ENCODE measurements around the gene NMUR1.
"Not testable (repeated sequence)": the region's sequence is repeated elsewhere in the genome, so short reads cannot be mapped to it uniquely, and the experiment has no call there.

NMUR1 gene, protein sequence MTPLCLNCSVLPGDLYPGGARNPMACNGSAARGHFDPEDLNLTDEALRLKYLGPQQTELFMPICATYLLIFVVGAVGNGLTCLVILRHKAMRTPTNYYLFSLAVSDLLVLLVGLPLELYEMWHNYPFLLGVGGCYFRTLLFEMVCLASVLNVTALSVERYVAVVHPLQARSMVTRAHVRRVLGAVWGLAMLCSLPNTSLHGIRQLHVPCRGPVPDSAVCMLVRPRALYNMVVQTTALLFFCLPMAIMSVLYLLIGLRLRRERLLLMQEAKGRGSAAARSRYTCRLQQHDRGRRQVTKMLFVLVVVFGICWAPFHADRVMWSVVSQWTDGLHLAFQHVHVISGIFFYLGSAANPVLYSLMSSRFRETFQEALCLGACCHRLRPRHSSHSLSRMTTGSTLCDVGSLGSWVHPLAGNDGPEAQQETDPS

DNA sequence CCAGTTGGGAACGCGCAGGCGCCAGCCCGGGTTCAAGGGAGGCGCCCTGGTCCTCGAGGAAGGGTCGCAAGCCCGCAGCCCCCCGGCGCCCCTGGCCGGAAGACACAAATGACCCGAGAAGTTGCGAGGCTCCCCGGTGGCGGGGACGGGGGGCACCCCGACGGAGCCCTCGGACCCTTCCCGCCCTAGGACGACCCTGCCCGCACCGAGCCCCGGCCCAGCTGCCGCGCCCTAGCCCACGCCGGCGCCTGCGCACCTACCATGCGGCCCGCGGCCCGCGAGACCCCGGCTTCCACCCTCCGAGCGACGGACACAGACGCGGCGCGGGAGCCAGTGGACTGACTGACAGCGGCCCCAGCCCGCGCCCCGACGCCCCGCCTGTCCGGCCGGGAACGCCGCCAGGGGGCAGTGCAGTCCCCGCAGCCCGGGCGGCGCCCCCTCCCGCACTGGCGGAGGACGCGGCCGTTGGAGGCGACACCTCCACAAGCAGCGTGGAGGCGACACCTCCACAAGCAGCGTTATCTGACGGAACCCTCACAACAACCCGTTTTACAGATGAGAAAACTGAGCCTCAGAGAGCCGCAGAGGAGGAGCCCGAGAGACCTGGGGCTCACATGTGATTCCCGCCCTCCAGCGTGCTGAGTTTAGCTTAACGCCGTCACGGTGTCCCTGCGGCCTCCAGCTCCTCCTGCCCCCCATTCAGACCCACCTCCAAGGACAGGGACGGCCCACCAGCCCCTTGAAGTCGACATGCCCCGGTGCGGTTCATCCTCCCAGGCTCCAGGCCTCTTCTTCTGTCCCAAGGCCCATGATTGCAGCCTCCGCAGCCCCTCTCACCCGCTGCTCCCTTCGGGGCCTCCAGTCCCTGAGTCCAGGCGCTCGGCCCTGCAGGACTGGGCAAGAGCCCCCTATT is at the start of gene NMUR1:
NMUR1 (minus strand) TSS at position 347 of the 913 bp plus-strand sequence; CDS start at position 263, 84 bp downstream.
- peak; percentile 75 for DNase-seq

DNA sequence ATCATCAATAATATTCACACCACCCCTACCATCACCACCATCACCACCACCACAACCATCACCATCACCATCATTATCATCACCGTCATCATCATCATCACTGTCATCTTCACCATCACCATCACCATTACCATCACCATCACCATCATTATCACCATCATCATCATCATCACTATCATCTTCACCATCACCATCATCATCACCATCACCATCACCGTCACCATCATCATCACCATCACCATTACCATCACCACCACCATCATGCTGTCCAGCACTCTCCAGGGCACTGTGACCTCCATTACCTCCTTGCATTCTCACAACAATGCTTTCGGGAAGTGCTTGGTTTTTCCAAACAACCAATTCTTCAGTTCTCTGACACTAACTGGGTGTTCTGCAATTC is 49.3 kb upstream of the NMUR1 start:
- no peak for DNase-seq

DNA sequence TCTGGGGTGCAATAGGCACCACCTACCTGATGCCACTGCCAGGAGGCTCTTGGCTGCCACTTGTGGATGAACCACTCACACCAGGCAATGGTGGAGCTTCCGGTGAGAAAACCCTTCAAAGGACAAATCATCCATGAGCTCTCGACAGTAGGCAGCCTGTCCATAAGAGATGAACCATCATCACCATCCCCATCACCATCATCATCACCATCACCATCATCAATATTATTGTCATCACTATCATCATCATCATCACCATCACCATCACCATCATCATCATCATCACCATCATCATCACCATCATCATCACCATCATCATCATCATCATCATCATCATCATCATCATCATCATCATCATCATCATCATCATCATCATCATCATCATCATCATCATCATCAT is 48.4 kb upstream of the NMUR1 start:
- DNase-seq, result not testable (repeated sequence)

DNA sequence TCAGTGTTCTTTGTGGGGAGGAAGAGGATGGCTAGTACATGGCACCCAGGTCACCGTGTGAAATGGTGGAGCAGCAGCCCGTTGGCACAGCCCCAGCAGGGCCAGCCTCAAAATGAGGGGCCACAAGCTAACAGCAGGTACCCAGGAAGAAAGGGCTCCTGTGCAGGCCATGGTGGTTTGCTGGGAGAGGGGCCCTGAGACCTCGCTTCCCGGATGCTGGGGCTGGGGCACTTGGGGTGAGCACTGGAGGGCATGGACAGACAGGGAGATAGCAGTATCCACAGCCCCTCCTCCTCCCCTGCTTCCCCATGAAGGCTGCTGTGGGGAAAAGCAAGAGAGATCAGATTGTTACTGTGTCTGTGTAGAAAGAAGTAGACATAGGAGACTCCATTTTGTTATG is 46.2 kb upstream of the NMUR1 start:
- DNase-seq, result no peak

DNA sequence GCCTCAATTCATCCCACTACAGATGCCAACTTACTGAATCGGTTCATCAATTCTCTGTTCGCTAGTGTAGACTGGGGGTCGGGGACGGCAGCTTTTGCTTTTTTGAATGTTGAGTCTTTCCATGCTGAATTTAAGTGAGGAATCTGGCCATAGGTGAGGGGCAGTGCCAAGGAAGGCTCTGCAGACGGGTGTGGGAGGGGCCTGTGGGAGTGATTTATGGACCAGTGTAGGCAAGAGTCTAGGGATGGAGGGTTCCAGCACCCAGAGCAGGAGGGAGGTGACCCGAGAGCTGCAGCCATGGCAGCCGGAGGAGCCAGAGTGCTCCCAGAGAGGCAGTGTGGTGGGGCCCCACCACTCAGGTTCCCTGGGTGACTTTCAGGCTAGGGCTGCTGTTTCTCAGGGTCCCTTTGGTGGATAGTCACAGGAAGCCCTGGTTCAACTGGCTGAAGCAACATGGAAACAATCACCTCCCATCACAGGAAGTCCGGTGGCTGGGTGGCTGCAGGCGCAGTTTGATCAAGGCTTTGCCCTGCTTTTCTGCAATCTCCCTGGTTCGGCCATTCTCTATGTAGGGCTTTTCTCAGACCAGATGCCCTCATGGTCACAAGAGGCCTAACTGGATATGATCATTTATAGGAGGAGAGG is 45.5 kb upstream of the NMUR1 start:
- peak; percentile 13 for DNase-seq

DNA sequence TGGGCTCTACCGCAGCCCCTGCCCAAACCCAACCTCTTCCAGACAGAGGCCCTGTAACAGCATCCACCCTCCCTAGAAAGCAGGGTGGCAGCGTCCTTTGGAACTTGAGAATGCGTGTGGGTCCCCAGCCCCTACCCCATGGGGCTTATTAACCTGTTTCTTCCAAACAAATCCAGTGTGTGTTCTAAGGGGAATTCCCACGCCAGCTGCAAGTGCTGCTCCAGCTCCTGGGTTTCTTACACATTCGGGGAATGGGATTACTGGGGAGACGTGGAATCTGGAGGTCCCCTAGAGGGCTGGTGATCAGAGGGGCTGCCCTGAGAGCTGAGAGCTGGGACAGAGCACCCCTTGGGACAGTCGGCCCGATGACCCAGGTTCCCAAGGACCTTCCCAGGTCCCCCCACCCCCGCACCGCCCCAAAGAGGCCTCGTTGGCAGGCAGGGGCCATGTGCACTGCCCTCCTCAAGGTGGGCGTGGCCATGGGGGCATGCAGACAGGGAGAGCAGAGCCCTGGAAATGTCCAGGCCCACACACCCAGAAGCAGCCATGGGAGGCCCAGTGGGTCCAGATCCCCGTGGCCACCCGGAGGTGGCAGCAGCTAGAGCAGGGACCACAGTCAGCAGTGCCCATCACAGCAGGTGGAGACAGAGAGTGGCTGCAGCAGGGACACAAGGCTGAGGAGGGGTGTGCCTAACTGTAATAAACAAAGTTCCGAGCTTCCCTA is 43.6 kb upstream of the NMUR1 start:
- no peak for DNase-seq

DNA sequence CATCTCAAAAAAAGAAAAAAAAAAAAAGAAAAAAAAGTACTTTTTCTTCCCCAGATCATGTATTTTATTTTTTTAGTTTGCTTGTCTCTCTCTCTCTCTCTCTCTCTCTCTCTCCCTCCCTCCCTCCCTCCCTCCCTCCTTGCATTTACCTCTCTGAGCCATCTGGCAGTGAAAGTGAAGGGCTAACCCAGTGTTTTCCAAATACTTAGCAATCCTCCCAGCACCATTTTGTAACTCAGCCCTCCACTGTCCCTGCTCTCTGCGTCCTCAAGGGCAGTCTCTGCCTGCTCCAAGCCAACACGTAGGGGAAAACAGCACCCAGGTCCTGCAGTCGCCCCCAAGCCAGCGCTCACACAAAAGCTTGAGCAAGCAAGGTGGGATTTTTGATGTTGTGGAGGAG is 42.9 kb upstream of the NMUR1 start:
- no peak for DNase-seq

DNA sequence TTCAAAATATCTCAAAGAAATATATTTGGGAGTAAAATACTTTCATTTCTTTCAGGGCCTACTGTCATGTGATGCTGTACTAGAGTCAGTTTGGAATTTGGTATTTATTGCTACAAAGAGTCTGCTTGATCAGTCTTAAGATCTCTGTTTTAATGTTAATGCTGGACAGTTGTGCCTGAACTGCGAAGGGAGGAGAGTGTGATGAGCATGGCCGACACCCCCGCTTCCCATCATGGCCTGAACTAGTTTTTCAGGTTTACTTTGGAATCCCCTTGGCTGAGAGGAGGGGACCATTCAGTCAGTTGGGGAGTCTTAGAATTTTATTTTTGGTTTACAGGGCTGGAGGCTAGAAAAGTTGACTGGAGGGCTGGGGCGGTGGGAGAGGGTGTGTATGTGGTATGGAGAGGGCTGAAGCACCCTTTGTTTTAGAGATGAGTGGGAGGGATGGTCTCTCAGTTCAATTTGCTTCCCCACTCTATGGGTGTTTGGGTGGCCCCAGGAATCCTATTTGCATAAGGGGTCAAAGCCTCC is 41.5 kb upstream of the NMUR1 start:
- DNase-seq, result no peak

DNA sequence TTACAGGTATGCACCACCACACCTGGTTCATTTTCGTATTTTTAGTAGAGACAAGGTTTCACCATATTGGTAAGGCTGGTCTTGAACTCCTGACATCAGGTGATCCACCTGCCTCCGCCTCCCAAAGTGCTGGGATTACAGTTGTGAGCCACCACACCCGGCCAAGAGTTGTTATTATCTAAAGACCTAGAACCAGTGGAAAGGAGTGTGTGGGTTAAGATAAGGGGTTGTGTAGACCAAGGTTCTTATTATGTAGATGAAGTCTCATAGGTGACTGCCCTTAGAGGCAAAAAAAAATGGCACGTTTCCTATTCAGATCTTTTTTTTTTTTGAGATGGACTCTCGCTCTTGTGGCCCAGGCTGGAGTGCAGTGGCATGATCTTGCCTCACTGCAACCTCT is 40.7 kb upstream of the NMUR1 start:
- not testable (repeated sequence) for DNase-seq

DNA sequence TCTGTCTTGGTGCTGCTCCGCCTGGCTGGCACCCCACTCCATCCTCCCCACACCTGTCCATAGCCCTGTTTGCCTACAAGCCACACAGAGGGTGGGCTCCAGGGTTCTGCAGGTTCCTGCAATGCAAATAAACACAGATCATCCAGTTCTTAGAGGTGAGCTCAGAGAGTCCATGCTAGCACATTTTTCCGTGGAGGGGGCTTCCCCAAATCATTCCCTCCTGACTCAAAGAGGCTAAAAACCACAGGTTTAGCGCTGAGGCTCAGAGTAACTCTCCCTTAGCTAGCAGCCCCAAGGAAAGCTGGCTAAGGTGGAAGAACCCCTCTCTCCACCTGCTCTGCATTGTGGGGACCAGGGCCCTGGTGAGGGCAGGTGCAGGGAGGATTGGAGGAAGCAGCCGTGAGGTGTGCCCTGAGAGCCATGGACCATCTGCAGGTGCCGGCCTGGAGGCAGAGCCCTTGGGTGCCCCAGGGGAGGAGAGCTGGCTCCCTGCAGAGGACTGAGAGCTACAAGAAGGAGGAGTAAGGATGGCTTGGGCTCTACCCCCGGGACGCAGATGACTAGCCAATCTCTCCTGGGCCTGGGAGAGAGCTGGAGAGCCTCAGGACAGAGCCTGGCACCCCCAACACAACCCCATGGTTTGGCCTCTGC is 38.7 kb upstream of the NMUR1 start:
- DNase-seq, result peak; percentile 9

DNA sequence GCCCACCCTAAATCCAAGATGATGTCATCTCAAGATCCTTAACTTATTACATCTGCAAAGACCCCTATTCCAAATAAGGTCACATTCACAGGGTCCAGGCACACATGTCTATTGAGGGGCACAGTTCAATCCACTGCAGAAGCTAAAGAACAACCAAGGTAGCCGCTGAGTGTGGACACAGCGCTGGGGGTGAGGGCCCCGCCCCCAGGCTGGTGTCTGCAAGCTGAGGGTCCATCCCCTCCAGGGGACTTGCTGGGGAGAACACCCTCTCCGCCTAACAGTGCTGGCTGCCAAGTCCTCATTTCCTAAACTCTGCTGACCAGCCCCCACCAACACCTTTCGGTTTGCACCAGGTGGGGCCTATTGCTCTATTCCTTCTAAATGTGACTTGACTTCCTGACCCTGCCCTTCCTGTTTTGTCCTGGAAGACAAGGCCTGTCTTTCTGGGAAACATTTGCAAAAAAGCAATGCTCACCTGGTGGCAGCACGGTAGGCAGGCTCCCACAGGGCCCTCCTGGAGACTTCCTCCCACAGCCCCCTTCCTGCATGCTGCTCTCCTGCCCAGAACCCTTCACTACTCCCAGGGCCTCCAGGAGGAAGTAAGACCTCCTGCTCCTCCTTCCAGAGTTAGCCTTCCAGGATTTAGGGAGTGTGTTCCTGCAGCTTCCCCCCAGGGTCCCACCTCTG is 38.0 kb upstream of the NMUR1 start:
- no peak for DNase-seq

DNA sequence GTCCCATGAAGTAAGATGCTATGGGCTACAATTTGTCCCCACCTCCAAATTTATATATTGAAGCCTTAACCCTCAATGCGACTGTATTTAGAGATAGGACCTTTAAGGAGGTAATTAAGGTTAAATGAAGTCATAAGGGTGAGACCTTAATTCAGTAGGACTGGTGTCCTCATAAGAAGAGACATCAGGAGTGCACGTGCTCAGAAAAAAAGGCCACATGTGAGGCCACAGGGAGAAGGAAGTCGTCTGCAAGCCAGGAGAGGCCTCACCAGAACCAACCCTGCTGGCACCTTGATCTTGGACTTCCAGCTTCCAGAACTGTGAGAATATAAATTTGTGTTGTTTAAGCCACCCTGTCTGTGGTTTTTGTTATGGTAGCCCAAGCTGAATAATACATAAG is 36.9 kb upstream of the NMUR1 start:
- no peak for DNase-seq

DNA sequence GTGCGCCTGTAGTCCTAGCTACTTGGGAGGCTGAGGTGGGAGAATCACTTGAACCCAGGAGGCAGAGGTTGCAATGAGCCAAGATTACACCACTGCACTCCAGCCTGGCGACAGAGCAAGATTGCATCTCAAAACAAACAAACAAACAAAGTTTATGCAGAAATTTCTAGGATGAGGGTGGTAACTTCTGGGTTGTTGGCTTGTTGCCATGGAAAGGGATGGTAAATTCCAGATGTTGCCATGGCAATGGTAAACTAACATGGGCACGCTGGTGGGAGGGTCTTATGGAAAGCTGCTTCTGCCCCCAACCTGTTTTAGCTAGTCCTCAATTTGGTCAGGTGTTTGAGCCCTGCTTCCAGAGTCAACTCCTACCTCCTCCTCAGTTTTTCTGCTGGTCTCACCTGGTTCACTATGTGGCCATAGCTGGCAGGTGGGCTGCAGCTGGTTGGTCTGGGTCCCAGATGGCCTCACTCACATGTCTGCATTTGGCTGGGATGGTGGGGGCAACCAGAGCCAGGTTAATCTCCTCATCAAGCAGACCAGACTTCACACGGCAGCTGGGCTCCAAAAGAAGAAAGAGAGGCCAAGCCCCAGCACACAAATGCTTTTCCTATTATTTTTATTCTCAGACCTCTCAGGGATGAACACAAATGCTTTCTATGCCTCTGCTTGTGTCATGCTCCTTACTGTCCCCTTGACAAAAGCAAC is 35.8 kb upstream of the NMUR1 start:
- no peak for DNase-seq

DNA sequence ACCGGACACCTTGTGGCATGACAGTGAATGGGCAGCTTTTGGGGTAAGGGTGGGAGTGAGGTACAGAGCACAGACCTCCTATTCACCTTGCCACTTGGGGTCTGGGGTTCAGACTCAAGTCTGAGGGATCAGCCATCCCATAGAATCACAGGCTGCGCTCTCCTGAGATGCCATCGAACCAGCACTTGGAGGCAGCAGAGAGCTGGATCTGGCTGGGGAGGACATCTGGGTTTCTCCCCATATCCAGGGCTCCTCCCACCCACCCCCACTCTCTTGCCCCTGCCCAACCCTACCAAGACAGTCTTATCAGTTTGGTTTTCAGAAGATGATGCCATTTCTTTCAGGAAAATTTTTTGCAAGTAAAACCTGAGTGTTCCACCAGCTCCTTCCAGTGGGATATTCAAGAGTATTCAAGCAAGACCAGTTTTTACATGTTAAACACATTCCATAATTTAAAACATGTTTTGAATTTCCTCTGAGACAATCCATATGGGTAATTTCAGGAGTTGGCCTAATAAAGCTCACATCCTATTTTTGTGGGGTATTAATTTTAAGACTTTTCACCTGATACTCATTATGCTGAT is 33.2 kb upstream of the NMUR1 start:
- peak; percentile 40 for DNase-seq

DNA sequence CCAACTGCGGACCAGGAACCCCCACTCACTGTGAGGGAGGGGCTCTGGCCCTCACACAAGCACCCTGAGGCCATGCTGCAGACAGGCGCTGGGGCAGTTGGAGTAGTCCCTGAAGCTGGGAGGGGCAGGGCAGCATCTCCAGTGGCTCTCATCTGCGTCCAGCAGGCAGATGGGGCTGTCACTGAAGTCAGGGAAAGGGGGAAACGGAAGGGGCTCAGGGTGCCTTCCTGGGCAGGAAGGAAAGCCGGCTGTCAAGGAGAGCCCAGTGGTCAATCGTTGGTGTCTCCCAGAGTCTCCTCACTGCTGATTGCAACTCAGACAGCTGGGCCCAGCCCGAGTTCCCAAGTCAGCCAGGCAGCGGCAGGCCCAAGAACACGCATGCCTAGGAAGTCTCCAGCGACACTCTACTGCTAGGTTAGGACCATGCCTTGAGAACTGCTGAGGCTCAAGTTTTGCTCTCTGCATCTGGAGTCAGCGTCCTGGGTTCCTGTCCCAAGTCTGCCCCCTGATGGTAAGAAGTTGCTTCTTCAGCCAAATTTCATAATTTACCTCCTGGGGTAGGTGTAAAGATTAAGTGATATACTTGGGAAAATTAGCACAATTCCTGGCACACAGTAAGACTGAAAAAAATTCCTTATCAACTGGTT is 27.4 kb upstream of the NMUR1 start:
- DNase-seq, result peak; percentile 84

DNA sequence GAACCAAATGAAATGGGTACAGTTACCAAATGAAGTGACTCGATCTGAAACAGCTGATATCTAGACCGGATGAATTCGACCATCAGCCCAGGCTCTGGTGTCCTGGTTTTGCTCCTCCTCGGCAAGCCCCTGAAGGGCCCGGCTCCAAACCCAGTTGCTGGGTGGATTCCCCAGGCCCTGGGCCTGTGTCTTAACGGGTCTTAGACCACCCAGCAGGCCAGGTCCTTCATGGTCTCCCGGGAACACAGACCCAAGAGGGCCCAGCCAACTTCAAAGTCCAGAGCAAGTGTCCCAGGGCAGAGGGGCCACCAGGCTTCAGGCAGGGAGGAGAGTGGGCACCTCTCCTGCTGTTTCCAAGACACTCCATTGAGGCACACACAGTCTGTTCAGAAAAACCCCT is 26.7 kb upstream of the NMUR1 start:
- DNase-seq, result no peak

DNA sequence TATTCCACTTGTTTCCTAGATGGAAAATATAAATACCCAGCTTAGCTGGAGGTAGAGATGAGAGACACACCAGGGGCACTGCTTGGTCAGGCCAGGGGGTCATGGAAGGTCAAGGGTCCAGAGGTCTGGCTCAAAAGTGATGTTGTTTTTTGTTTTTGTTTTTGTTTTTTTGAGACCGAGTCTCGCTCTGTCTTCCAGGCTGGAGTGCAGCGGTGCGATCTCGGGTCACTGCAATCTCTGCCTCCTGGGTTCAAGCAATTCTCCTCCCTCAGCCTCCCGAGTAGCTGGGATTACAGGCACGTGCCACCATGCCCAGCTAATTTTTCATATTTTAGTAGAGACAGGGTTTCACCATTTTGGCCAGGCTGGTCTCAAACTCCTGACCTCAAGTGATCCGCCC is 26.3 kb upstream of the NMUR1 start:
- not testable (repeated sequence) for DNase-seq

DNA sequence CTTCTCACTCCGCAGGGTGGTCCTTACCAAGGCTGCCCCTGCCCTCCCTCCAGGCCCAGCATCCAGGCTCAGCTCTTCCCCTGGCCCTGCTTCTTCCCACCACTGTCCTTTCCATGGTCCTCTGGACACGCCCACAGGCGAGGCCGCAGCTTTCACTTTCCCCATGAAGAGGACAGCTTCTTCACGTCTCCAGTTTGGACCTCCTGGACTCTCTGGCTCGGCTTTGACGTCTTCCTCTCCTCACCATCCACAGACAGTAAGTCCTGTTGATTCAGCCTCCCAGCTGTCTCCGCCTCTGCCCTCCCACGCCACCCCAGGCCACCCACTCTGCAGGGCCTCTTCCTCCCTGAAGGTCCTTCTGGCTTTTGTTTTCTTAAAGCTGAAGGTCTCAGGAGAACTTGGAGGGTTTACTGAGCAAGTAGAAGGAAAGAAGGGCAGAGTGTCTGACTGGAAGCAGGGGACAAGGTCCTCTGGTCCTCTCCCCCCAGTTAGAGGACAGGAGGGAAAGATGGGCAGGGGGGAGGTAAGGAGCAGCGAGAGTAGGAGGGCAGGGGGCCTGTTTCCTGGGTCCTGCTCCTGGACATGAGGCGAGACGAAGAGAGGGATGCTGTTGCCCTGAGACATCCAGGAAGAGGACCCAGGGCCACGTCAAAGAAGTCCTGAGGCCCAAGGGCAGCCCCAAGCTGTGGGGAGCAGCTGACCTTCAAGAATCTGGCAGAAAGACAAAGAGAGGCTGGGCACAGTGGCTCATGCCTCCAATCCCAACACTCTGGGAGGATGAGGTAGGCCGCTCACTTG is 24.7 kb upstream of the NMUR1 start:
- DNase-seq, result no peak

DNA sequence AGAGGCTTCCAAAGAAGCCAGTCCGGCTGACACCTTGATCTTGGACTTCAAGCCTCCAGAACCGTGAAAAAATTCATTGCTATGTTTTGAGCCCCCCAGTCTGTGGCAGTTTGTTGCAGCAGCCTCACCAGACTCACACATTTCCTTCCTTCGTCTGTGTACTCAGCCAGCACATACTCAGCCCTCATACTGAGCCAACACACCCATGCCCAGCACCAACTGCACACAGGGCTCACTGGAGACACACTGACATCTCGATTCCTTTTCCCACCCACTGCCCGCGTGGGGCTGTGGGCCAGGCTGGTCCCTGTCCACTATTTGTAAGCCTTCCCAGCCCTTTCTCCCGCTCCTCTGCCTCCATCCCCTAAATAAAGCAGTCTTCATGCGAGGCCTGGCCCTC is 24.1 kb upstream of the NMUR1 start:
- DNase-seq, result no peak

Measured in activated CD4-positive, alpha-beta T cell treated with anti-CD3 and anti-CD28 coated beads, Interleukin-10, Interleukin-2, amounts not matched to agents 100 ng/mL and 50 ng/mL, durations not matched to agents 16 hours and 8 hours (primary cell).